GM12874 (cell line): ENCODE measurements around the gene PIP5K1B.

Experiments used
- TF ChIP-seq, protein P1 (sequence below): IDR thresholded peaks from 2 replicates; pipeline ENCODE4 v1.5.1; 2011; ENCODE audit warnings: low read depth, mild to moderate bottlenecking, control low read depth, low read length, moderate library complexity; ENCODE audit not compliant: insufficient read depth

The PIP5K1B gene

DNA sequence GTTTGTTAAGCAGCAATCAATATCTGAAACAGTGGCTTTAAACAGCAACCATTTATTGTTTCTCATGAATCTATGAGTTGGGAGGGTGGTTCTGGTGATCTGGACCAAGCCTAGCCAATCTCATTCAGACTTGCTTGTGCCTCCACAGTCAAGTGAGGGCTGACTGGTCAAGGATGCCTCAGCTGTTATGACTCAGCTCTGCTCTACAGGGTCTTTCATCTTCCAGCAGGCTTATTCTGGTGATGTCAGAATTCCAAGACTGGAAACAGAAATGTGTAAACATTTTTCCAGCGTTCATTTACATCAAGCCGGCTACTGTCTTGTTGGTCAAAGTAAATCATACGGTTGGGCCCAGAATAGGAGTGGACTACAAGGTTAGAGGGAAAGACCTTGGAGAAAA, 2.5 kb upstream of the PIP5K1B start:
- TF ChIP-seq, protein P1, sequence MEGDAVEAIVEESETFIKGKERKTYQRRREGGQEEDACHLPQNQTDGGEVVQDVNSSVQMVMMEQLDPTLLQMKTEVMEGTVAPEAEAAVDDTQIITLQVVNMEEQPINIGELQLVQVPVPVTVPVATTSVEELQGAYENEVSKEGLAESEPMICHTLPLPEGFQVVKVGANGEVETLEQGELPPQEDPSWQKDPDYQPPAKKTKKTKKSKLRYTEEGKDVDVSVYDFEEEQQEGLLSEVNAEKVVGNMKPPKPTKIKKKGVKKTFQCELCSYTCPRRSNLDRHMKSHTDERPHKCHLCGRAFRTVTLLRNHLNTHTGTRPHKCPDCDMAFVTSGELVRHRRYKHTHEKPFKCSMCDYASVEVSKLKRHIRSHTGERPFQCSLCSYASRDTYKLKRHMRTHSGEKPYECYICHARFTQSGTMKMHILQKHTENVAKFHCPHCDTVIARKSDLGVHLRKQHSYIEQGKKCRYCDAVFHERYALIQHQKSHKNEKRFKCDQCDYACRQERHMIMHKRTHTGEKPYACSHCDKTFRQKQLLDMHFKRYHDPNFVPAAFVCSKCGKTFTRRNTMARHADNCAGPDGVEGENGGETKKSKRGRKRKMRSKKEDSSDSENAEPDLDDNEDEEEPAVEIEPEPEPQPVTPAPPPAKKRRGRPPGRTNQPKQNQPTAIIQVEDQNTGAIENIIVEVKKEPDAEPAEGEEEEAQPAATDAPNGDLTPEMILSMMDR, result no peak

DNA sequence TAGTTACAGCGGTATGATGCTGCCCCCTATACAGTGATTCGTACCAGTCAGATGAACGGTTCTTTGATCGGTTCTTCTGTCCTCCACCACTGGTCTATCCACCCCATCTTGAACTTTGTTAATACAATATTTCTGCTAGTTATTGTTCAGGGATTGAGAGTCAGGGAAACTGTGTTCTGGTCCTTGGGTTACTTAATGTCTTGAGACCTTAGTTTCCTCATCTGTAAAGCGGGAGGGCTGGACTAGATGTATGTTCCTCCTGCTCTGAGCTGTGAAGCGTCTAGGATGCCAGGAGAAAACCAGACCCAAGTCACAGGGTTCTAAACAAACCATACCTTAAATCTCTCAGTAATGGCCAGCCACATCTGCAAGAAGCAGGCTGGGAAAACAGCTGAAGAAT, 1.4 kb upstream of the PIP5K1B start:
- TF ChIP-seq, protein P1, result no peak

DNA sequence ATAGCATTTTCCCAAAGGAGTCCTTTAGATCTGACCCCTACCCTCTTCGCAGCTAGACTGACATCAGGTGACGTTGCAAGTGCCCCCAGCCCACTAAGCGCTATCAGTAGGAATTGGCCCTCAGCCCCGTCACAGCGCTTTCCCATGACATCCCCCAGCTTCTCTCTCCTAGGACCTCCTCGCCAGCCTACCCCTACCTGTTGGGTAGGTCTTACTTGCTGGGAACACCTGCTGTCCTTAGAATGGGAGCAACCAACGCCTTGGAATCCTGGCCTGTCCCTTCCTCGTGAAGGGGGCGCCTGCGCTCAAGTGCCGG, 584 bp upstream of the PIP5K1B start:
- TF ChIP-seq, protein P1, result no peak

DNA sequence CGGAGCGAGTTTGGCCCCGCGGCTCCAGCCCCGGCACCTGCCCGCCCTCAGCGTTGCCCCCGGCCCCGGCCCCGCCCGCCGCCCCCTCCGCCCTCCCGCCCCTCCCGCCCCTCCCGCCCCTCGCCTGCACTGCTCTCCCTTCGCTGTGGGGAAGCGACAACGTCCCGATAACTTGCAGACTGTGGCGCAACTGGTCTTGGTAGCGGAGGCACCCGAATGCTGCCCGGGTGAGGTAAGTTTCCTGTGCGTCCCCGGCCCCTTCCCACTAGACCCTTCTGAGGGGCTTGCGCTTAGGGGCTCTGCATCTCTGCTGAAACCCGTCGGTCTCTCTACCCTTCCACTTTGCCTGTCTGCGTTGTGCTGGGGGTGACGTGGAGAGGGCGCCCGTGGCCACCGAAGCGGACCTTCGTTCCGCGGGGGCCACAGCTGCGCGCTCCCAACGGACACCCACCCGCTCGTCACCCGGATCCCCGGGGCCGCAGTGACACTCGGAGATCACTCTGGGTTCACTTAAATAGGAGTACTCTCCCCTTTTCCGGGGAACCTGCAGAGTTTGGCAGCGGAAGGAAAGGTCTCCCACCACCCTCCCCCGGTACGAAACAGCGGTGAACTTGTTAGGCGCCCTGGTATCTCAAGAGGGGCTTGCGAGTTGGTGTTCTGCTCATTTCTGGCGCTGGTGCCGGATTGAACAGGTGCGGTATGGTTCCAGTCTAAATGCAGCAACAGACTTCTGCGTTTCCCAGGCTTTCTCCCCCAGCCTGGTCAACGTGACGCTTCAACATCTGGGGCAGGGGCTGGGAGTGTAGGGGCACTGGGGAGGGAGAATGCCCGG, 707 bp downstream of the PIP5K1B start:
- TF ChIP-seq, protein P1, result no peak

DNA sequence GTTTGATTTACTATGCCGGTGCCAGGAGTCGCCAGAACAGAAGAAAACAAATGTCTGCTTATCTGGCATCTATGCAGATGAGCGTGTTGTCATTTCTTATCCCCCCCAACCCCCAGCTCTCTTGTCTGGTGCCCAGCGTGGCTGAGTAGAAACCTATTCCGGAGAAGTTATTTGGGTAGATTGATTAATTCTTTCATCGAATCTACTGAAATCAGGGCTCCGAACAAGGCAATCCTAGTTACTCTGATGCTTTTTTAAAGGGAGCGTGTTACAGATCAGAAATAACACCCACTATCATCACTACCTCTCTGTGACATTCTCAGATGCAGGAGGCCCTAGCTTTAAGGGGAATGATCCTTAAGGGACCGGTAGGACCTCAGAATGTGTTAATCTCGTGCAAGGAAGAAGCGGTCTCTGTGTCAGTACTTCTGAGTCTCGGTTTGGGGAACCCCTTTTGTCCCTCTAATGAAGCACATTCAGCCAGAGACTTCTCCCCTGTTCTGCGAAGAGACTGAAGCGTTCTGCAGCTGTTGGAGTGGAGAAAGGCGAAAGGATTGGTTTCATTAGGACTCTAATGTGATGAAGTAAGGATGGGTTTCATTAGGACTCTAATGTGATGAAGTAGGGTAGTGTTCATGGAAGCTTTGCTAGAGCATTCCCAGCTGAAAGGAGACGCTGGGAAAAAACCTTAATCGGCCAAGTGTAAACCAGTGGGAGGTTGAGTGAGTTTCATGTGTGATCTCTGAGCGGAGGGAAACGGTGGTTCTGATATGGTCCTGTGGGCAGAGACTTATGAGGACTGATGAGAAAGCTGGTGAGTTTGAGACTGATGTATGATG, 1.5 kb downstream of the PIP5K1B start:
- TF ChIP-seq, protein P1, result no peak

DNA sequence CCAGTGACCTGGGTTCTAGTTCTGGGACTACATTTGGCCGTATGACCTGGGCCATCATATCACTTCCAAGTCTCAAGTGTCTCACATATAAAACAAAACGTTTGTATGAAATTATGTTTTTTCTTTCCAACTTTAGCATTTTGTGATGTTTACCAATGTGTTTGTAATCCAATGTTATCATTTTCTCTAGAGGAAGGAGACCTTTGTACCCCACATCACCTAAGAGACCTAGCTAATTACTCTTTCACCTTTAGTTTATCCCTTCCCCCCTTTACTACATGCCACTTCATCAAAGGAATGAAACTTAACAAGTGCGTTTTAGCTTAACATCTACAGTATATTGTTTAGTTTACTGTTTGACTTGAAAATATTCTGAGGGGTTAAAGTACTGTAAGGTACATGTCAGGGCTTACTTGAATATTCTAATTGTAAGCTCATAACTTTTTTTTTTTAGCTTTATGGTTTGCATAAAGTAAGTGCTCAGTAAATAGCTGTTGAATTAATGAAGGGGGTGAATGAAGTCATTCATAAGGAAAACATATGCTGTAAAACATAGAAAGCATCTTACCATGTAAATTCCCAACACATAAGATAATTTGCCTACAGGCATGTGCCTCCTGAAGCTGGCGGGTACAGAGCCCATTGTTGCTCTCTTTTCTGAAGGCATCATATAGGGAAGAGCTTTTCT, 2.9 kb downstream of the PIP5K1B start:
- TF ChIP-seq, protein P1, result no peak

DNA sequence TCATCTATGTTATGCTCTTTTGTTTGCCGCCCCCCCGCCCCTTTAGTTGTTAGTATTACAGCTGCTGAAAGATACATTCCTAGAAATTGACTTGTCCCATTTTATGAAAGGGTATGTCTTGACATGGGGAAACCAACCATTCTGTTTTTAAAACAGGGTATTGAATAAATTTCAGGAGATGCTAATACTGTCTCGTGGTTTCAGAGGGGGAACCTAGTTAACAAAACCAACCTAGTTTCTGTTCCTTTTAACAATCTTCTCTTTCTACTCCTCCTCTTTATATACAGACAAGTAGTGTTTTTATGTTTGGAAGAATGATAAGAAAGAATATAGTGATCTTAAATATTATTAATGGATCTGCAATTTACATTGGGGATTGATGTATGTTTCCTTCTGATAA, 3.5 kb downstream of the PIP5K1B start:
- TF ChIP-seq, protein P1, result no peak
